HG02678 (cell line): ENCODE measurements around the gene SORBS2.
"Not testable (repeated sequence)": the region's sequence is repeated elsewhere in the genome, so short reads cannot be mapped to it uniquely, and the experiment has no call there.

ENCODE experiments used
- ATAC-seq: cut with Tn5 transposase; IDR thresholded peaks from one replicate; pipeline ENCODE4 v1.9.1; 2021; ENCODE audit warnings: mild to moderate bottlenecking, moderate library complexity; ENCODE audit not compliant: unreplicated experiment

Gene SORBS2

GRCh38 chr4:185716577-185717376, 95.2 kb downstream of the SORBS2 start:
- no peak for ATAC-seq

DNA sequence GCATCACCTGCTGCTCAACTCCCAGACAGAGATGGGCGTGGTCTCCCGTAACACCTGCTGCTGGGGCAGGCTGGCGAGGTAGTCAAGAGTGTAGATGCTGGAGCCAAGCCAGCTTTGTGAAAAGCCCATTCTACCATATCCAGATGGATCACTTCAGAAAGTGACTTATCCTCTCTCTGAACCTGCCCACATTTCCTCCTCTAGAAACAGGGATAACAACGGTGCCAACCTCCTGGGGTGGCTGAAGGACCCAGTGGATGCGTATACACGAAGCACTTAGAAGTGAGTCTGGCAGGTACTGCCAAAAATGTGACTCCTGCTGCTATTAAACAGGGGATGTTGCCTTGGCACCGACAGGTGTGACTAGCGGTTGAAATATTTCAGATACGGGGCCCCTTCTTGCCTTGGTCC, 95.8 kb downstream of the SORBS2 start:
- ATAC-seq = no peak

DNA sequence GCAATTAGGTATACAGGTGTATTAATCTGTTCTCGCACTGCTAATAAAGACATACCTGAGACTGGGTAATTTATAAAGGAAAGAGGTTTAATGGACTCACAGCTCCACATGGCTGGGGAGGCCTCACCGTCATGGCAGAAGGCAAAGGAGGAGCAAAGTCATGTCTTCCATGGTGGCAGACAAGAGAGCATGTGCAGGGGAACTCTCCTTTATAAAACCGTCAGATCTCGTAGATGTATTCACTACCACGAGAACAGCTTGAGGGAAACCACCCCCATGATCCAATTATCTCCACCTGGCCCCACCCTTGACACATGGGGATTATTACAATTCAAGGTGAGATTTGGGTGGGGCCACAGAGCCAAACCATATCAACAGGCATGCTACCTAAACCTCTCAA, 97.5 kb downstream of the SORBS2 start:
- ATAC-seq = not testable (repeated sequence)

GRCh38 chr4:185713731-185714130, 98.3 kb downstream of the SORBS2 start:
- ATAC-seq = no peak

- ATAC-seq = no peak
These were observed 98.7 kb downstream of the SORBS2 start for GRCh38 chr4:185713272-185713671.

GRCh38 chr4:185712350-185713024, 99.5 kb downstream of the SORBS2 start:
- ATAC-seq = no peak

DNA sequence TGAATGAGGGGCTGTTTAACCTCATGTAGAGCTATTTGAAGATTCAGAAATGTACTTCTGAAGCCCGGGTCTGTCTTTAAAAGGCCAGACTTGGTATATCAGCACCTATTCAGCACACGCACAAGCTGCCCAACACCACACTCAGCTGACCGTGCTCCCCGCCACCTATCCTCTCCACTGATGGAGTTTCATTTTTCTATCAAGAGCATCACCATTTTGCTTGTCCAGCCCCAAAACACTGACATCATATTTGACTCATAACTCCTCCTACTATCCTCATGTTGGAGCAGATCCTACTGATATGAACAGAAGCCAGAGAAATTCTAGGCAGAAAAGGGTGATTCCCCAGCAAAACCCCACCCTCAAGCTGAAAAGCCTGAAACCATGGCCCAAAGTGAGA, 100.3 kb downstream of the SORBS2 start:
- no peak for ATAC-seq

- ATAC-seq = no peak
These were observed 101.5 kb downstream of the SORBS2 start for GRCh38 chr4:185710487-185710995.

DNA sequence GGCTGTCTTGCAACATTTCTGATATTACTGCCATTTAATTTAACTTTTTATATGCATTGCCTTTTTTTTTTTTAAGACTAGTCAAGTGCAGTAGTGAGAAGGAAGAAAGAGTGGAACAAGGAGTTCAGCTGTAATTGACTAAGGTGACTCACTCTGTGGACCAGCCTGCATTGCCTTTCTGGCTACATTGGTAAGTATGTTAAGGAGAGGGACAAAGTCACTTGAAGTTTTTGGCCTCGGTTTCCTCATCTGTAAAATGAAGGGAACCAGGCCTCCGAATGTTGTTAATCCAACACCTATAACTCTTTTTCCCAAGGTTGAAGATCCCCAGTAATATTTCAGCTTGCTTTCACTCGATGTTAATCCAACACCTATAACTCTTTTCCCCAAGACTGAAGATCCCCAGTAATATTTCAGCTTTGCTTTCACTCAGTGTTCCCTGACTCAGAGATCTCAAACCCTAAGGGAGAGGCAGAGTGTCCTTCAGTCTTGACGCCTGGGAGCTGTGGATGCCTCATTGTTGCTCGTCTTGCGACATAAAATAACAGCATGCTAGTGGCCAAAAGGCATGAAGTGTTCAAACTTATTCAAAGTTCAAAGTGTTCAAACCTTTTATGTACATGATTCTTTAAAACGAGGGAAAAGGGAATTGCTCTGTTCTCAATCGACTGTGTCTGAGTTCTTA, 102.0 kb downstream of the SORBS2 start:
- no peak for ATAC-seq

DNA sequence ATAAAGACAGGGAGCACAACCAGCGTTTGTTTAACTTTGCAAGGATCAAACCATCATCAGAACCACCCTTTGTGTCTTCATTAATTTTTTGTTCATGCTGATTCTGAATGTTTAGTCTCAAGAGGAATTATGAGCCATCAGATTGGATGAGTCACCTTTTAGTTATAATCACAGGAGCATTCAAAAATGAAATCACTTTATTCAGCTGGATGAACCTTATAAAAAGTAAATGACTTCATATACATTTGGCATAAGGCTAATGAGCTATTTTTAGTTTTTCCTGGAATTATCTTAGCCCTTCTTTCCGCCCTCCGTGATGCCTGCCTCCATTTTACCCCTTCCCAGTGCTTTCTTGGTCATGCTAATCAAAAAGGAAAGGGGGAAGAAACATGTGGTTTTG, 103.6 kb downstream of the SORBS2 start:
- no peak for ATAC-seq

GRCh38 chr4:185707622-185708021, 104.4 kb downstream of the SORBS2 start:
- ATAC-seq = not testable (repeated sequence)

DNA sequence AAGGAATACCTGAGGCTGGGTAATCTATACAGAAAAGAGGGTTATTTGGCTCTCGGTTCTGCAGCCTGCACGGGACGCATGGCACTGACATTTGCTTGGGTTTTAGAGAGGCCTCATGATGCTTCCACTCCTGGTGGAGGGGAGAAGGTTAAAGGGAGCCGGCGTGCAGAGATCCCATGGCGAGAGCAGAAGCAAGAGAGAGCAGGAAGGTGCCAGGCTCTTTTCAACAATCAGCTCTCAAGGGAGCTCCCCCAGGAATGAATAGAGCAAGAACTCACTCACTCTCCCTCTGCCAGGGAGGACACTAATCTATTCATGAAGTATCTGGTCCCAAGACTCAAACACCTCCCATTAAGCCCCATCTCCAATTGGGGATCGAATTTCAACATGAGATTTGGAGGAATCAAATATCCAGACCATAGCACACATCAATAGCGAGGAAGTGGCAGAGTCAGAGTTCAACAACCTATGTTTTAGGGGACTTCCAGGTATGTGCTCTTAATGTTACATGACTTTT, 109.8 kb downstream of the SORBS2 start:
- no peak for ATAC-seq

GRCh38 chr4:185700630-185701029, 111.4 kb downstream of the SORBS2 start:
- ATAC-seq = no peak

DNA sequence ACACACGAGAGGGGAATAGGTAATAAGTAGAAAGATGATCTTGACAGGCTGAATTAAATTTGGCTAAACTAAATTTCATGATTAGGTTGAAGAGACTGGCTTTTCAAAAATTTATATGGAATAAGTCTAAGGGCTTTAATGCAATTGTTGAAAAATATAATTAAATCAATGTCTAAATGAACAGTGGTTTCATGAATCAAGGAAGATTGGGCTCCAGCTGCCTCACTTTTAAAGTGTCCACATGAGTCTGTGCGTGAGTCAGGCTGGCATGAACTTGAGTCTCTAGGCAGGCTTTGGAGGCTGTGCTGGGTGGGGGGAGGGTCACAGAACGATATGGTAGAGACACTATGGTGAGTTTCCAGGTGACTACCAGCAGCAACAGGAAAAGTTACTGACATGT, 111.9 kb downstream of the SORBS2 start:
- ATAC-seq = no peak

GRCh38 chr4:185697488-185697887, 114.5 kb downstream of the SORBS2 start:
- ATAC-seq = no peak

GRCh38 chr4:185695743-185696142, 116.3 kb downstream of the SORBS2 start:
- no peak for ATAC-seq

GRCh38 chr4:185693548-185694215, 118.3 kb downstream of the SORBS2 start:
- no peak for ATAC-seq

DNA sequence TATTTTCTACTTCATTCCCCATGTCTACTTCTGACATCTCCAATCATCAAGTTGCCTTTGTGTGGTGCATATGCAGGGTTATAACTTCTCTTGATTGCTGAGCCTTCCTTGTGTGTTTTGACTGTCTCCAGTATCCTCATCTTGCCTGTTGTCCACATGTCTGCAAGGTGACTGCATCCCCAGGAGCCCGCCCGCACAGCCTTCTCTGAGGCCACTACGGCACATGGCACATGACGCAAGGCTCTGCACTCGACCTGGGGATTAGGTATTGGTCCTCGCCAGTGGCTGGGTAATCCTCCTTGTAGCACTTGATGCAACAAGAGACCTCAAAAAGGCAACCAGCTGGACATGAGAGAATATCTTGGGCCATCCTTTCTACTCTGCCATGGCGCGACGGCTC, 122.6 kb downstream of the SORBS2 start:
- ATAC-seq = no peak

- no peak for ATAC-seq
These were observed 126.2 kb downstream of the SORBS2 start for GRCh38 chr4:185685804-185686203.

DNA sequence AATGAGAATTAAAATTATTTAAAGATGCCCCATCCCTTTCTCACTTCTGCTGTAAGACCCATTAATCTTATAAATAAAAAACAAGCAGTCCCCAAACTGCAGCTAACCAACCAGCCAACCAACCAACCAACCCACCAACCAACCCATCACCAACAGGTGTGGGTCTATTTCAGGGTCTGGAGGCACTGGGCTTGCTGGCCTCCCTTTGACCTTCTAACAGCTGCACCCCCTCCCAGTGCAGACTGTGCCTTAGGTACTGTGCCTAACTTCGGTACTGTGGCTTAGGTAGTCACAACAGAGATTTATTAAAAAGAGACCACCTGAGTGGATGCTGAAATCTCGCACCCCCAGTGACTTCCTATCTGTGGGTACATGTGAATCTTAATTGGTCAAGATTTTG, 128.1 kb downstream of the SORBS2 start:
- ATAC-seq = no peak

DNA sequence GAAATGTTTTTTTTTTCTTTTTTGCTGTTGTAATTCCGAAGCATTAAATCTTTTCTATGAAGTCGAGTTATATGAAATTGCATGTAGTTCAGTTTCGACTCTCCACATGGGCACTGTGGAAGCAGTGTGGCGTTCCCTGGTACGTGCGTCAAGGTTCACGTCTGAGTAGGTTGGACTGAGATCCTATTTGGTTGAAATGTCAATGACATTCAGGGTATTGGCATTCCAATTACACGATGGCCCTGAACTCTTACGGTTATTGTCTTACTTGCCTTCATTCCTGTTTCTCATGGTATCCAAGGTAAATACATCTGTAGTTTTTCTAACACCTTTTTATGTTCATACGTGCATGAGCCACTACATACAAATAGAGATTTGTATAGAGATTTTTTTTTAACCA, 128.8 kb downstream of the SORBS2 start:
- ATAC-seq = no peak
